HEK293T (cell line): Measurements from ENCODE around the gene CDC25B.
"Not testable (repeated sequence)": the region's sequence is repeated elsewhere in the genome, so short reads cannot be mapped to it uniquely, and the experiment has no call there.

Experiments used
- CTCF ChIA-PET: fragments of 350-600 bp; formaldehyde crosslinking; extraction: SDS; loops from one replicate; lab custom pipeline; 2021; ENCODE audit warnings: antibody characterized with exemption, inconsistent platforms; lab: Yijun Ruan, JAX
- POLR2A ChIA-PET: fragments of 350-600 bp; formaldehyde crosslinking; extraction: SDS; loops from one replicate; lab custom pipeline; 2020; ENCODE audit warnings: antibody characterized with exemption, inconsistent platforms; lab: Yijun Ruan, JAX
- DNase-seq: peaks from one replicate; pipeline ENCODE4 v3.0.0; 2012; ENCODE audit warnings: mixed read lengths; ENCODE audit errors: extremely low spot score
- ARNT ChIP-seq: fragments of 450-650 bp; IDR thresholded peaks from 2 replicates; pipeline ENCODE4 v1.6.1; 2017; ENCODE audit warnings: mild to moderate bottlenecking
- BHLHE40 ChIP-seq: fragments of 450-650 bp; IDR thresholded peaks from 2 replicates; pipeline ENCODE4 v1.6.1; 2016; ENCODE audit warnings: mild to moderate bottlenecking, moderate library complexity, borderline replicate concordance
- CTBP1 ChIP-seq: fragments of 450-650 bp; IDR thresholded peaks from 2 replicates; pipeline ENCODE4 v1.6.1; 2016; ENCODE audit warnings: borderline replicate concordance
- ELF4 ChIP-seq: fragments of 450-650 bp; IDR thresholded peaks from 2 replicates; pipeline ENCODE4 v1.6.1; 2017; ENCODE audit warnings: antibody characterized with exemption
- FOXA1 ChIP-seq: fragments of 450-650 bp; IDR thresholded peaks from 2 replicates; pipeline ENCODE4 v1.6.1; 2016; ENCODE audit warnings: mild to moderate bottlenecking
- FOXK2 ChIP-seq: fragments of 450-650 bp; IDR thresholded peaks from 2 replicates; pipeline ENCODE4 v1.6.1; 2016; ENCODE audit warnings: mild to moderate bottlenecking
- FOXM1 ChIP-seq: fragments of 450-650 bp; IDR thresholded peaks from 2 replicates; pipeline ENCODE4 v1.6.1; 2017; ENCODE audit warnings: mild to moderate bottlenecking, borderline replicate concordance
- HDGF ChIP-seq: fragments of 450-650 bp; IDR thresholded peaks from 2 replicates; pipeline ENCODE4 v1.6.1; 2017; ENCODE audit warnings: antibody characterized with exemption, borderline replicate concordance
- L3MBTL2 ChIP-seq: fragments of 450-650 bp; conservative IDR thresholded peaks from 2 replicates; pipeline ENCODE4 v1.6.1; 2016; ENCODE audit warnings: mild to moderate bottlenecking
- LEF1 ChIP-seq: fragments of 450-650 bp; IDR thresholded peaks from 2 replicates; pipeline ENCODE4 v1.6.1; 2017; ENCODE audit warnings: mild to moderate bottlenecking, borderline replicate concordance
- NFRKB ChIP-seq: fragments of 450-650 bp; IDR thresholded peaks from 2 replicates; pipeline ENCODE4 v1.6.1; 2016; ENCODE audit warnings: mild to moderate bottlenecking, moderate library complexity
- SP1 ChIP-seq: fragments of 450-650 bp; IDR thresholded peaks from 2 replicates; pipeline ENCODE4 v1.6.1; 2017
- SUZ12 ChIP-seq: fragments of 450-650 bp; IDR thresholded peaks from 2 replicates; pipeline ENCODE4 v1.6.1; 2016; ENCODE audit warnings: mild to moderate bottlenecking
- TARDBP ChIP-seq: fragments of 450-650 bp; IDR thresholded peaks from 2 replicates; pipeline ENCODE4 v1.6.1; 2016
- ZNF384 ChIP-seq: fragments of 450-650 bp; IDR thresholded peaks from 2 replicates; pipeline ENCODE4 v1.6.1; 2016
- TF ChIP-seq, protein P1 (sequence below): fragments of 450-650 bp; IDR thresholded peaks from 2 replicates; pipeline ENCODE4 v1.6.1; 2016

The CDC25B gene

DNA sequence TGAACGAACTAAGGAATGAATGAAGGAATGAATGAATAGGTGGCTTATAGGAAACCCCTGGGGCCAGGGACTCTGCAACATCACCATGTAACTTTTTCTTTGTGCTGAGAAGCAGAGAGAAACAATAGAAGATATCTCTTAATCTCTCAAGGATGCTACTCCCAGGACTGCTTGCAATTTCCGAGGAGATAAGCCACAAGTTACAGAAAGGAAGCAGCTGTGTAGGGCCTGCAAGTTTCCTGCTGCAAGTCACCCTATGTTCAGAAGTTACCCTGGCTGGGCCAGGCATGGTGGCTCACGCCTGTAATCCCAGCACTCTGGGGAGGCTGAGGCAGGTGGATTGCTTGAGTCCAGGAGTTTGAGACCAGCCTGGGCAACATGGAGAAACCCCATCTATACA lies 43.2 kb downstream of the CDC25B start:
- no peak for DNase-seq
- CTCF ChIA-PET = no interaction called here
- TF ChIP-seq ARNT (no peak), TARDBP (no peak), HDGF (no peak), FOXM1 (no peak), CTBP1 (no peak), NFRKB (no peak), L3MBTL2 (no peak), ZNF384 (no peak), SP1 (no peak), LEF1 (no peak), FOXK2 (no peak), SUZ12 (no peak), FOXA1 (no peak), BHLHE40 (no peak), ELF4 (no peak)
- TF ChIP-seq, protein P1, sequence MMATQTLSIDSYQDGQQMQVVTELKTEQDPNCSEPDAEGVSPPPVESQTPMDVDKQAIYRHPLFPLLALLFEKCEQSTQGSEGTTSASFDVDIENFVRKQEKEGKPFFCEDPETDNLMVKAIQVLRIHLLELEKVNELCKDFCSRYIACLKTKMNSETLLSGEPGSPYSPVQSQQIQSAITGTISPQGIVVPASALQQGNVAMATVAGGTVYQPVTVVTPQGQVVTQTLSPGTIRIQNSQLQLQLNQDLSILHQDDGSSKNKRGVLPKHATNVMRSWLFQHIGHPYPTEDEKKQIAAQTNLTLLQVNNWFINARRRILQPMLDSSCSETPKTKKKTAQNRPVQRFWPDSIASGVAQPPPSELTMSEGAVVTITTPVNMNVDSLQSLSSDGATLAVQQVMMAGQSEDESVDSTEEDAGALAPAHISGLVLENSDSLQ = no peak
- POLR2A ChIA-PET = interaction anchor here (1.0 kb wide), 1 partner anchor 53 kb away, joined by 3 read pairs; the partner anchor contains the start of gene CENPB

DNA sequence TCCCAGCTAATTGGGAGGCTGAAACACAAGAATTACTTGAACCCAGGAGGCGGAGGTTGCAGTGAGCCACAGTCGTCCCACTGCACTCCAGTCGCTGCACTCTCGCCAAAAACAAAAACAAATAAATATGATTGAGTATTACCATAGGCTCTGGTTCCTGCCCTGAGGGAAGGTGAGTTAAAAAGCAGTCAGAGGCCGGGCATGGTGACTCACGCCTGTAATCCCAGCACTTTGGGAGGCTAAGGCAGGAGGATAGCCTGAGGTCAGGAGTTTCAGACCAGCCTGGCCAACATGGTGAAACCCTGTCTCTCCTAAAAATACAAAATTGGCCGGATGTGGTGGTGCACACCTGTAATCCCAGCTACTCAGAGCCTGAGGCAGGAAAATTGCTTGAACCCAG lies 44.1 kb downstream of the CDC25B start:
- DNase-seq, CTCF ChIA-PET, POLR2A ChIA-PET: not testable (repeated sequence)

DNA sequence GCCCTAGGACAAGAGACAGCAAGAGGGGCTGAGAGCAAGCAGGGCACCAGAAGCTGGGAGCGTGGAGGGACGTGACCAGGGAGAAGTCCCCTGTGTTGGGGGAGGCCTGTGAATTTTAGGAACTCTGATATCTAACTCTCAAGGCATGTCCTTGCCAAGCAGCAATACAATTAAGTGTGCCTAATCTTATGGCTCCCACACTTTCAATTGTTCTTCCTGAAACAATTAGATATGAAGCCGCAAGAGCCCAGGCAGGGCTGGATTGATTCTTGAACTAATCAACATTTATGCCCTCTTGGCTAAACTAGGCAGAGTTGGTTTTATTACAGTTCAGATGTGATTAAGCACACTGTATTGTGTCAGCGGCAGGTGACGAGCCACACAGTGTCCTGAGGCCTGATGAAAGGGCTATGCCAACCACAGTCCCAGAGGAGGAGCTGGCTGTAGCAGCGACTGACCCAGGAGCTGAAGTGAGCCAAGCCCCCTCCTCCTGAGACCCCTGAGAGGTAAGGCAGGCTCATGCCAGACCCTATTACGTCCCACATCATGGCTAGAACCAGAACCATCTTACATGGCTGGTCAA lies 46.3 kb downstream of the CDC25B start:
- ChIA-PET CTCF (interaction anchor here (0.6 kb wide), 1 partner anchor 10 kb away, joined by 3 read pairs; no protein-coding TSS in a partner anchor), POLR2A (interaction anchor here (3.3 kb wide), 1 partner anchor 22 kb away, joined by 20 read pairs; the partner anchor contains the start of gene AP5S1)
- no peak for TF ChIP-seq CTBP1
- TF ChIP-seq FOXK2 = no peak
- TF ChIP-seq FOXM1 = no peak
- TF ChIP-seq LEF1 = no peak
- TF ChIP-seq L3MBTL2 = no peak
- TF ChIP-seq FOXA1 = no peak
- TF ChIP-seq, protein P1 = no peak
- TF ChIP-seq BHLHE40 = no peak
- TF ChIP-seq SP1 = no peak
- no peak for TF ChIP-seq SUZ12
- TF ChIP-seq ELF4 = no peak
- DNase-seq = no peak

DNA sequence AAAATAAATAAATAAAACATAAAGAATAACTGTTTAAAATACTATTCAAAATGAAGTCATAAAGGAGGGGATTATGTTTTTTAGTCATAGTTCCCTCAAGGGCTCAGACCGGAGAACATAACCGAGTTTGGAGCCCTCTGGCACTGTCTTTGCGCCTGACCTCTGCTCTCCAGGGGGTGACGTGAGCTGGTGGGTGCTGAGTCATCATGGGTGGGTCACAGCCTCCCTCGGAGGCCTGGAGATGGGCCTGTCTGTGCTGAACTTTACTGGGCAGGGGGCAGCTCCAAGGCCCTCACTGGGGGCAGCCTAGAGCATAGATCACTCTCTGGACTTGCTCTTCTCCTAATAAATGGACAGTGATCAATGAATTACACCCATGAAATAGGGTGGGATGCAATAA lies 47.4 kb downstream of the CDC25B start:
- CTCF ChIA-PET = interaction anchor here (0.6 kb wide), 2 partner anchors 11 to 117 kb away, joined by 3 to 4 read pairs; no protein-coding TSS in a partner anchor
- POLR2A ChIA-PET = interaction anchor here (3.3 kb wide), 1 partner anchor 23 kb away, joined by 20 read pairs; the partner anchor contains the start of gene AP5S1
- no peak for DNase-seq
- TF ChIP-seq ARNT = no peak
- no peak for TF ChIP-seq NFRKB
- TF ChIP-seq HDGF = no peak
- TF ChIP-seq FOXK2 = no peak
- no peak for TF ChIP-seq BHLHE40
- no peak for TF ChIP-seq LEF1
- no peak for TF ChIP-seq FOXM1
- no peak for TF ChIP-seq SUZ12
- no peak for TF ChIP-seq CTBP1

DNA sequence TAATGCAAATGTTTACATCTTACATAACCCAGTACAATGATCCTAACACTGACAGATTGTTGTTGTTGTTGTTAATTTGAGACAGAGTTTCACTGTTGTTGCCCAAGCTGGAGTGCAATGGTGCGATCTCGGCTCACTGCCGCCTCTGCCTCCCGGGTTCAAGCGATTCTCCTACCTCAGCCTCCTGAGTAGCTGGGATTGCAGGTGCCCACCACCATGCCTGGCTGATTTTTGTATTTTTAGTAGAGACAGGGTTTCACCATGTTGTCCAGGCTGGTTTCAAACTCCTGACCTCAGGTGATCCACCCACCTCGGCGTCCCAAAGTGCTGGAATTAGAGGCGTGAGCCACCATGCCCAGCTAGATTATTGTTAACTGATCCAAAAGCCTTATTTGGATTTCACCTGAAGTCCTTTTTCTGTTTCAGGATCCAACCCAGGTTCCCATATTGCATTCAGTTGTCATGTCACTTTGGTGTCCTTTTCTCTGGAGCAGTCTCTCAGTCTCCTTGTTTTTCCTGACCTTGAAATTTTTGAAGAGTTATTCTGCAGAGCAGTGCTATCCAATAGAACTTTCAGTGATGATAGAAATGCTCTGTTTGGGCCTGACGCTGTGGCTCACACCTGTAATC lies 48.0 kb downstream of the CDC25B start:
- DNase-seq = not testable (repeated sequence)
- ChIA-PET POLR2A (interaction anchor here (3.3 kb wide), 1 partner anchor 24 kb away, joined by 20 read pairs; the partner anchor contains the start of gene AP5S1), CTCF (interaction anchor here (0.6 kb wide), 1 partner anchor 118 kb away, joined by 4 read pairs; no protein-coding TSS in a partner anchor)

DNA sequence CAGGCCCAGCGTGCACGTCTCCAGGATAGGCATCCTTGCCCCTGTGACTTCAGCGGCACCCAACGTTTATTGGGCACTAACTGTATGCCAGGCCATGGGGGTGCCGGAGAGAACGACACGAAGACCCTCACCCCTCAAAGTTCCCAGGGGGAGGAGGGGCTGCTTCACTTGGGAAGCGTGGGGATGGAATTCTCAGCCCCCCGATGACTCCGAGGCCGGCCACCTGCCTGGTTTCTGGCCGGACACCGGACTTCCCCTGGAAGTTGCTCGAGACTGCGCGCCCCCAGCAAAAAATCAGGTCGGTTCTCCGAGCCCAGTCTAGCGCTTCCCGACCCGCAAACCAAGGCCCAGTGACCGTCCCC lies 50.2 kb downstream of the CDC25B start:
- TF ChIP-seq SUZ12 = no peak
- TF ChIP-seq L3MBTL2 = peak; percentile 47
- ChIA-PET CTCF (no interaction called here), POLR2A (no interaction called here)
- DNase-seq = no peak

DNA sequence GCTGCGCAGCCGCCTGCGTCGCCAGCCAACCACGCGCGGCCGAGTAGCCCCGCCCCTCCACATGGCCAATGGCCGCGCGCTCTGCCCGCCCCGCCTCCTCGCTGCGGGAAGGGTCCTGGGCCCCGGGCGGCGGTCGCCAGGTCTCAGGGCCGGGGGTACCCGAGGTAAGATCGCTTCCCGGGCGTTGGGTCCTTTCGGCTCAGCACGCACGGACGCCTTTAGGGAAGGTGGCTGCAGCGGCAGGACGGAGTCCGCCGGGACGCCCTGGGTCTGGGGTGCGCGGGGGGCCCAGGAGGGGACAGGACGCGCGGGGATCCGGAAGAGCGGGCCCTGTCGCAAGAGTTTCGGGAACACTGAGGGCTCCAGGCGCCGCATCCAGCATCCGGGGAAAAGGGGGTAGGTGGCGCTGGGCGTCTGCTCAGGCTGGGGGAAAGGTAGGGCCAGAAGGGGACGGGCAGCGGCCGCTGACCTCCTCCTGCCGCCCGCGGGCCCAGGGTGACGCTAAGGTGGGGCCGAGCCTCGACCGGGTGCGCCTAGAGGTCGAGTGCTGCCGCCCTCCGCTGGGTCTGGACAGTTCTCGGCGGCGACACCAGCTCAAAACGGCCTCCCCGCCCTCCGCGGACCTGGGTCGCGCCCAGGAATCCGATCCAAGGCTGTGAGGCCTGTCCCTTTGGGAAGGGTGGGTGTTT lies 50.8 kb downstream of the CDC25B start, which contains the start of gene MAVS:
TSS of gene MAVS (plus strand) at position 95 of the 689 bp plus-strand sequence. CDS start 7,791 bp downstream, outside the sequence.
- CTCF ChIA-PET = no interaction called here
- no peak for TF ChIP-seq LEF1
- peak; percentile 40; the same call in 1 of the 2 replicates for TF ChIP-seq ELF4
- peak; percentile 91 for DNase-seq
- POLR2A ChIA-PET = interaction anchor here (0.6 to 1.0 kb wide), 2 partner anchors 11 to 60 kb away, joined by 3 to 4 read pairs; partner anchors contain the start of gene CENPB
